PC-3 (cell line): ENCODE data around the gene EXOC4. TPM values are rescaled to one million over a fixed set of nuclear protein-coding genes. Genes with fewer than 3 reads are reported as not detected.

Experiments
- ATAC-seq: fragments of 200-7000 bp; cut with Tn5 transposase; 2 replicates; pipeline ENCODE4 v1.9.1; 2020; ENCODE audit warnings: mild to moderate bottlenecking, moderate library complexity
- BruUV-seq: library from RNA; stranded (reverse); fragments of 400-500 nt; replicated peaks from 2 replicates; lab custom pipeline; 2021; lab: Mats Ljungman, UMichigan
- CTCF ChIA-PET: fragments of 300-600 bp; sonication (Branson Sonifier 250); formaldehyde crosslinking; loops from one replicate; lab custom pipeline; 2022; ENCODE audit warnings: antibody characterized with exemption; lab: Charles Lee
- POLR2A ChIA-PET: fragments of 300-600 bp; sonication (Branson Sonifier 250); formaldehyde crosslinking; loops from one replicate; lab custom pipeline; 2022; ENCODE audit warnings: antibody characterized with exemption; ENCODE audit not compliant: unreplicated experiment; lab: Charles Lee
- DNase-seq: peaks from one replicate; pipeline ENCODE4 v3.0.0-alpha.2; 2015
- H2AFZ ChIP-seq: fragments of 300-600 bp; sonication (generic); 2 replicates; pipeline ENCODE4 v1.6.0; 2016; ENCODE audit warnings: antibody characterized with exemption, low read length
- H3F3A ChIP-seq: fragments of 300-600 bp; sonication (generic); one replicate; pipeline ENCODE4 v1.6.0; 2017; ENCODE audit warnings: antibody characterized with exemption, low read length, control low read depth, mild to moderate bottlenecking; ENCODE audit not compliant: unreplicated experiment
- H3K27ac ChIP-seq: fragments of 300-600 bp; sonication (generic); 2 replicates; pipeline ENCODE4 v1.5.1; 2016; ENCODE audit warnings: mild to moderate bottlenecking, low read length
- H3K27me3 ChIP-seq: fragments of 300-600 bp; sonication (generic); 2 replicates; pipeline ENCODE4 v1.6.1; 2016; ENCODE audit warnings: low read length, mixed read lengths
- H3K36me3 ChIP-seq: fragments of 300-600 bp; sonication (generic); 2 replicates; pipeline ENCODE4 v1.6.1; 2016; ENCODE audit warnings: low read depth, mixed run types, low read length, mixed read lengths
- H3K4me1 ChIP-seq: fragments of 300-600 bp; sonication (generic); 2 replicates; pipeline ENCODE4 v1.5.1; 2016; ENCODE audit warnings: low read length; ENCODE audit not compliant: insufficient read depth
- H3K4me2 ChIP-seq: fragments of 300-600 bp; sonication (generic); 2 replicates; pipeline ENCODE4 v1.6.0; 2016; ENCODE audit warnings: low read length
- H3K4me3 ChIP-seq: fragments of 300-600 bp; sonication (generic); 2 replicates; pipeline ENCODE4 v1.5.1; 2016; ENCODE audit warnings: mild to moderate bottlenecking, low read length, mixed read lengths
- H3K79me2 ChIP-seq: fragments of 300-600 bp; sonication (generic); 2 replicates; pipeline ENCODE4 v1.6.1; 2017; ENCODE audit warnings: low read length, mixed read lengths
- H3K9ac ChIP-seq: fragments of 300-600 bp; sonication (generic); 2 replicates; pipeline ENCODE4 v1.6.0; 2016; ENCODE audit warnings: mild to moderate bottlenecking, low read length
- H3K9me2 ChIP-seq: fragments of 300-600 bp; sonication (generic); replicated peaks from 2 replicates; pipeline ENCODE4 v1.6.1; 2016; ENCODE audit warnings: mixed run types, low read length, mixed read lengths
- H3K9me3 ChIP-seq: fragments of 300-600 bp; sonication (generic); 2 replicates; pipeline ENCODE4 v1.6.1; 2016; ENCODE audit warnings: low read length, mixed read lengths
- H4K20me1 ChIP-seq: fragments of 300-600 bp; sonication (generic); 2 replicates; pipeline ENCODE4 v1.6.1; 2016; ENCODE audit warnings: low read length, mixed read lengths
- EZH2 ChIP-seq: fragments of 300-600 bp; sonication (generic); IDR thresholded peaks from one replicate; pipeline ENCODE4 v1.6.1; 2017; ENCODE audit warnings: antibody characterized with exemption, mild to moderate bottlenecking, low read length; ENCODE audit not compliant: unreplicated experiment
- EZH2phosphoT487 ChIP-seq: fragments of 300-600 bp; sonication (generic); IDR thresholded peaks from 2 replicates; pipeline ENCODE4 v1.6.1; 2018; ENCODE audit warnings: mild to moderate bottlenecking, antibody characterized with exemption, low read length, borderline replicate concordance
- intact Hi-C: fragments of 100-400 bp; cut with micrococcal nuclease; formaldehyde crosslinking; loops from 2 replicates; pipeline ENCODE4 v1.9.0; 2023
- total RNA-seq: library from RNA; depleted of rRNA; stranded (reverse); fragments of >200 nt; gene quantifications from 2 replicates; pipeline ENCODE4 v1.2.3, GENCODE V29; 2014
- TF ChIP-seq, protein P1 (sequence below): fragments of 300-600 bp; sonication (generic); conservative IDR thresholded peaks from 2 replicates; pipeline ENCODE4 v1.5.1; 2017; ENCODE audit warnings: antibody characterized with exemption, low read depth, mild to moderate bottlenecking, low read length

EXOC4 gene
- total RNA-seq, 1 experiment from 2014 or later = 43.5 TPM

DNA sequence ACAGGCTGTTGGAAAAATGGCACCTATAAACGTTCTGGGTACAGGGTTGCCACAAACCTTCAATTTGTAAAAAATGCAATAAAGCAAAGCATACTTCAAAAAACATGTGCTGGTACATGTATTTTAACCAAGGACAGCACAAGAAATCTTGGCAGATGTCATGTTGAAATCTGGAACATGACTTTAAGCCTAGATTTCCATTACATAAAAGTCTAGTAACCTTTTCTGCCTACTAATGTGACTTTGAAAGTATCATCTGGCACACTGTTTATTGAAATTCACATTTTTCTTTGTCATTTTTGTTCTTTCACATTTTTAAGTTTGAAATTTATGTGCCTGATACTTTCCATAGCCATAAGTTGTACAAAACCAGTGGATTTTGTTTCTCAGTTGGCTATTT lies 296.8 kb downstream of the EXOC4 start:
- intact Hi-C loops = no loop called here
- H3K9me3 ChIP-seq = no peaks in the 10 kb centered on the region
- H3F3A ChIP-seq = no peaks in the 10 kb centered on the region
- no peak for DNase-seq
- H3K9ac ChIP-seq = no peak overlapping the region
- no peak overlapping the region for H2AFZ ChIP-seq
- no peak for ATAC-seq
- no peaks in the 10 kb centered on the region for H3K79me2 ChIP-seq
- CTCF ChIA-PET = no interaction called here
- no peak for TF ChIP-seq EZH2
- TF ChIP-seq, protein P1, sequence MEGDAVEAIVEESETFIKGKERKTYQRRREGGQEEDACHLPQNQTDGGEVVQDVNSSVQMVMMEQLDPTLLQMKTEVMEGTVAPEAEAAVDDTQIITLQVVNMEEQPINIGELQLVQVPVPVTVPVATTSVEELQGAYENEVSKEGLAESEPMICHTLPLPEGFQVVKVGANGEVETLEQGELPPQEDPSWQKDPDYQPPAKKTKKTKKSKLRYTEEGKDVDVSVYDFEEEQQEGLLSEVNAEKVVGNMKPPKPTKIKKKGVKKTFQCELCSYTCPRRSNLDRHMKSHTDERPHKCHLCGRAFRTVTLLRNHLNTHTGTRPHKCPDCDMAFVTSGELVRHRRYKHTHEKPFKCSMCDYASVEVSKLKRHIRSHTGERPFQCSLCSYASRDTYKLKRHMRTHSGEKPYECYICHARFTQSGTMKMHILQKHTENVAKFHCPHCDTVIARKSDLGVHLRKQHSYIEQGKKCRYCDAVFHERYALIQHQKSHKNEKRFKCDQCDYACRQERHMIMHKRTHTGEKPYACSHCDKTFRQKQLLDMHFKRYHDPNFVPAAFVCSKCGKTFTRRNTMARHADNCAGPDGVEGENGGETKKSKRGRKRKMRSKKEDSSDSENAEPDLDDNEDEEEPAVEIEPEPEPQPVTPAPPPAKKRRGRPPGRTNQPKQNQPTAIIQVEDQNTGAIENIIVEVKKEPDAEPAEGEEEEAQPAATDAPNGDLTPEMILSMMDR = no peak
- TF ChIP-seq EZH2phosphoT487 = no peak
- H3K27me3 ChIP-seq = no peaks in the 10 kb centered on the region
- no peaks in the 10 kb centered on the region for H3K9me2 ChIP-seq
- BruUV-seq = no TSS peak
- H4K20me1 ChIP-seq = no peaks in the 10 kb centered on the region
- no peaks in the 10 kb centered on the region for H3K36me3 ChIP-seq
- no peak overlapping the region for H3K4me2 ChIP-seq
- no peak overlapping the region for H3K27ac ChIP-seq
- no peaks in the 10 kb centered on the region for H3K4me1 ChIP-seq
- H3K4me3 ChIP-seq = no peak overlapping the region
- POLR2A ChIA-PET = no interaction called here

DNA sequence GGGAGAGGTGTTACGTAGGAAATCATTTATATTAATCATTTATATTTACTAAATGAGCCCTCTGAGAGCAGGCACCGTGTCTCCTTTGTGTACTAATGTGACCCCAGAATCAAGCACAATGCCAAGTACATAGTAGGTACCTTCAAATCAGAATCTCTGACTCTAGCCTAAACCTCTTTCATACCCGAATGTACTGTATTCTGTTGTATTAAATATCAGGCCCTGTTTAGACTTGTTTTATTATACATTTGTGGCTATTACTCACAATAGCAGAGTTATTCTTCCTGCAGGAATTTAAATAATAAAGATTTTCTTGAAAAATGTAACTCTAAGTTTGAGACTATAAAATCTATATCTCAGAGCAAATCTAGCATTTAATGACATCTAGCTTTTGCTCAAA lies 297.3 kb downstream of the EXOC4 start:
- no peak for DNase-seq
- no peak overlapping the region for H3K4me3 ChIP-seq
- H3K9ac ChIP-seq = no peak overlapping the region
- no peak for ATAC-seq
- no peaks in the 10 kb centered on the region for H3K27me3 ChIP-seq
- TF ChIP-seq EZH2 = no peak
- no peak for TF ChIP-seq EZH2phosphoT487
- TF ChIP-seq, protein P1 = no peak
- no peaks in the 10 kb centered on the region for H4K20me1 ChIP-seq
- H3K27ac ChIP-seq = no peak overlapping the region
- no peaks in the 10 kb centered on the region for H3K4me1 ChIP-seq
- BruUV-seq = no TSS peak
- no peak overlapping the region for H2AFZ ChIP-seq
- H3F3A ChIP-seq = no peaks in the 10 kb centered on the region
- no peaks in the 10 kb centered on the region for H3K36me3 ChIP-seq
- no peak overlapping the region for H3K4me2 ChIP-seq
- CTCF ChIA-PET = no interaction called here
- H3K9me2 ChIP-seq = no peaks in the 10 kb centered on the region
- H3K9me3 ChIP-seq = no peaks in the 10 kb centered on the region
- H3K79me2 ChIP-seq = no peaks in the 10 kb centered on the region
- intact Hi-C loops = no loop called here
- POLR2A ChIA-PET = no interaction called here

DNA sequence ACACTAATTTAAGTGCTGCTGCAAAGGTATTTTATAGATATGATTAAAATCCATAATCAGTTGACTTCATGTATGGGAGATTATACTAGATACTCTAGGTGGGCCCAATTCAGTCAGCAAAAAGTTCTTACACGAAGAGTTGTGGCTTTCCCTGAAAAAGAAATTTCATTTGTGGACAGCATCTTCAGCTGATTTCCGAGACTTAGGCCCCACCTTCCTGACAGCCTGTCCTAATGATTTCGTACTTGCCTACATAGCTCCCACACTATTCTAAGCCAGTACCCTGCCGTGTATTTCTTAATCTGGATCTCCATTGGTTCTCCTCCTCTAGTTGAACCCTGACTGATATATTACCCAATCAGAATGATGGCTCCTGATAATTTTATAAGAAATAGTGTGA lies 297.9 kb downstream of the EXOC4 start:
- intact Hi-C loops = no loop called here
- Histone ChIP-seq H3K9ac (no peak overlapping the region), H3K4me1 (no peaks in the 10 kb centered on the region), H4K20me1 (no peaks in the 10 kb centered on the region), H3K27me3 (no peaks in the 10 kb centered on the region), H3K79me2 (no peaks in the 10 kb centered on the region), H3K36me3 (no peaks in the 10 kb centered on the region), H3F3A (no peaks in the 10 kb centered on the region), H3K4me2 (no peak overlapping the region), H2AFZ (no peak overlapping the region), H3K9me3 (no peaks in the 10 kb centered on the region), H3K27ac (no peak overlapping the region), H3K9me2 (no peaks in the 10 kb centered on the region), H3K4me3 (no peak overlapping the region)
- no peak for ATAC-seq
- TF ChIP-seq EZH2phosphoT487 (no peak), EZH2 (no peak)
- TF ChIP-seq, protein P1 = no peak
- CTCF ChIA-PET = no interaction called here
- BruUV-seq = no TSS peak
- POLR2A ChIA-PET = no interaction called here
- no peak for DNase-seq
